IMR-90 (cell line): Measurements from ENCODE around the gene ZBTB8A. TPM values are rescaled to one million over a fixed set of nuclear protein-coding genes. Genes with fewer than 3 reads are reported as not detected.

Experiments used
- ATAC-seq: fragments of 200-7000 bp; cut with Tn5 transposase; 2 replicates; pipeline ENCODE4 v1.9.1; 2020; ENCODE audit warnings: low read depth, mild to moderate bottlenecking, moderate library complexity
- BruUV-seq: library from RNA; stranded (reverse); fragments of 400-500 nt; replicated peaks from 2 replicates; lab custom pipeline; 2021; lab: Mats Ljungman, UMichigan
- CTCF ChIA-PET: fragments of 300-600 bp; formaldehyde crosslinking; extraction: SDS; loops from one replicate; lab custom pipeline; 2021; ENCODE audit warnings: antibody characterized with exemption; lab: Yijun Ruan, JAX
- POLR2A ChIA-PET: fragments of 300-600 bp; sonication (Branson Sonifier 250); formaldehyde crosslinking; loops from one replicate; lab custom pipeline; 2022; ENCODE audit warnings: antibody characterized with exemption; ENCODE audit not compliant: unreplicated experiment; lab: Charles Lee
- DNase-seq: peaks from one replicate; pipeline ENCODE4 v3.0.0; 2013
- H2AFZ ChIP-seq: replicated peaks from 2 replicates; pipeline ENCODE3; 2013; ENCODE audit warnings: low read length, mild to moderate bottlenecking; ENCODE audit not compliant: poor library complexity
- H2AK5ac ChIP-seq: 2 replicates; pipeline ENCODE4 v1.6.1; 2013; ENCODE audit warnings: low read depth, low read length, inconsistent platforms
- H2AK9ac ChIP-seq: replicated peaks from 2 replicates; pipeline ENCODE3; 2013; ENCODE audit warnings: mild to moderate bottlenecking, low read depth, low read length, moderate library complexity; ENCODE audit not compliant: poor library complexity
- H2BK120ac ChIP-seq: 2 replicates; pipeline ENCODE4 v1.6.1; 2013; ENCODE audit warnings: low read depth, low read length, inconsistent platforms
- H2BK15ac ChIP-seq: 3 replicates; pipeline ENCODE4 v1.6.1; 2013; ENCODE audit warnings: low read depth, low read length, inconsistent platforms
- H2BK20ac ChIP-seq: 2 replicates; pipeline ENCODE4 v1.6.1; 2013; ENCODE audit warnings: low read depth, mild to moderate bottlenecking, inconsistent platforms, low read length, moderate library complexity
- H2BK5ac ChIP-seq: 2 replicates; pipeline ENCODE4 v1.6.1; 2013; ENCODE audit warnings: mild to moderate bottlenecking, low read depth, low read length, inconsistent platforms; ENCODE audit not compliant: poor library complexity, severe bottlenecking
- H3K14ac ChIP-seq: replicated peaks from 2 replicates; pipeline ENCODE4 v1.6.1; 2013; ENCODE audit warnings: low read depth, low read length, inconsistent platforms
- H3K18ac ChIP-seq: 2 replicates; pipeline ENCODE4 v1.6.1; 2013; ENCODE audit warnings: low read depth, low read length, control low read depth
- H3K23ac ChIP-seq: 2 replicates; pipeline ENCODE4 v1.6.1; 2013; ENCODE audit warnings: low read depth, low read length, inconsistent platforms
- H3K27ac ChIP-seq: 2 replicates; pipeline ENCODE4 v1.5.1; 2013; ENCODE audit warnings: mild to moderate bottlenecking, control low read depth, low read length; ENCODE audit not compliant: insufficient read depth
- H3K27me3 ChIP-seq: 2 replicates; pipeline ENCODE4 v1.6.1; 2013; ENCODE audit warnings: low read length; ENCODE audit not compliant: control insufficient read depth, insufficient read depth
- H3K36me3 ChIP-seq: 2 replicates; pipeline ENCODE4 v1.6.1; 2013; ENCODE audit warnings: low read length, mixed read lengths; ENCODE audit not compliant: control insufficient read depth, insufficient read depth
- H3K4ac ChIP-seq: 2 replicates; pipeline ENCODE4 v1.6.1; 2013; ENCODE audit warnings: low read depth, low read length, inconsistent platforms
- H3K4me1 ChIP-seq: 2 replicates; pipeline ENCODE4 v1.6.1; 2013; ENCODE audit warnings: low read length, mixed read lengths; ENCODE audit not compliant: control insufficient read depth, insufficient read depth
- H3K4me2 ChIP-seq: 2 replicates; pipeline ENCODE4 v1.6.1; 2013; ENCODE audit warnings: low read depth, mild to moderate bottlenecking, control low read depth, low read length, moderate library complexity
- H3K4me3 ChIP-seq: 2 replicates; pipeline ENCODE4 v1.5.1; 2013; ENCODE audit warnings: low read depth, mild to moderate bottlenecking, control low read depth, low read length, moderate library complexity; ENCODE audit not compliant: insufficient read depth
- H3K56ac ChIP-seq: 2 replicates; pipeline ENCODE4 v1.6.1; 2013; ENCODE audit warnings: low read length, inconsistent platforms; ENCODE audit not compliant: insufficient read depth; ENCODE audit errors: extremely low read depth
- H3K79me1 ChIP-seq, 2 experiments: 2 replicates each; pipeline ENCODE4 v1.6.1; 2013; ENCODE audit warnings: low read length in 2 of 2, inconsistent platforms in 1 of 2, low read depth in 1 of 2
- H3K9ac ChIP-seq: 2 replicates; pipeline ENCODE4 v1.6.1; 2013; ENCODE audit warnings: low read depth, low read length, control low read depth
- H3K9me1 ChIP-seq: 2 replicates; pipeline ENCODE4 v1.6.1; 2013; ENCODE audit warnings: low read length, inconsistent platforms; ENCODE audit not compliant: insufficient read depth
- H3K9me3 ChIP-seq: 2 replicates; pipeline ENCODE4 v1.6.1; 2013; ENCODE audit warnings: low read length; ENCODE audit not compliant: control insufficient read depth, insufficient read depth
- H4K20me1 ChIP-seq: 2 replicates; pipeline ENCODE4 v1.6.1; 2013; ENCODE audit warnings: low read length, inconsistent platforms; ENCODE audit not compliant: insufficient read depth
- H4K5ac ChIP-seq: 2 replicates; pipeline ENCODE4 v1.6.1; 2013; ENCODE audit warnings: mild to moderate bottlenecking, low read depth, low read length, control low read depth
- H4K8ac ChIP-seq, 2 experiments: 2 replicates each; pipeline ENCODE4 v1.6.1; 2013; ENCODE audit warnings: low read depth in 2 of 2, low read length in 2 of 2, control low read depth in 1 of 2, inconsistent platforms in 1 of 2
- H4K91ac ChIP-seq: 2 replicates; pipeline ENCODE4 v1.6.1; 2013; ENCODE audit warnings: low read depth, low read length, inconsistent platforms; ENCODE audit not compliant: insufficient read depth
- BHLHE40 ChIP-seq: fragments of 150-350 bp; IDR thresholded peaks from 2 replicates; pipeline ENCODE4 v1.6.1; 2016; ENCODE audit warnings: mild to moderate bottlenecking, low read depth, low read length
- CHD1 ChIP-seq: IDR thresholded peaks from 2 replicates; pipeline ENCODE4 v1.6.1; 2012; ENCODE audit warnings: low read depth, low read length, improper control_type of control experiment
- FOS ChIP-seq: fragments of 150-350 bp; IDR thresholded peaks from 2 replicates; pipeline ENCODE4 v1.6.1; 2016; ENCODE audit warnings: low read depth, low read length
- MAFK ChIP-seq: IDR thresholded peaks from 2 replicates; pipeline ENCODE4 v1.6.1; 2012; ENCODE audit warnings: low read depth, low read length, improper control_type of control experiment
- MAZ ChIP-seq: IDR thresholded peaks from 2 replicates; pipeline ENCODE4 v1.6.1; 2012; ENCODE audit warnings: low read depth, mild to moderate bottlenecking, low read length, improper control_type of control experiment, moderate library complexity, borderline replicate concordance
- MXI1 ChIP-seq: IDR thresholded peaks from 2 replicates; pipeline ENCODE4 v1.6.1; 2012; ENCODE audit warnings: low read depth, mild to moderate bottlenecking, low read length, moderate library complexity, borderline replicate concordance
- POLR2A ChIP-seq: IDR thresholded peaks from 2 replicates; pipeline ENCODE4 v1.6.1; 2012; ENCODE audit warnings: mild to moderate bottlenecking, low read depth, low read length
- RAD21 ChIP-seq: IDR thresholded peaks from 2 replicates; pipeline ENCODE4 v1.6.1; 2012; ENCODE audit warnings: low read length, improper control_type of control experiment
- SMC3 ChIP-seq: fragments of 150-350 bp; IDR thresholded peaks from 2 replicates; pipeline ENCODE4 v1.6.1; 2016; ENCODE audit warnings: low read depth, mild to moderate bottlenecking, antibody characterized with exemption, low read length, moderate library complexity
- WGBS, 2 experiments: methylation state at CpG; one replicate each; pipeline versions ENCODE4 v1.1.5 to v1.1.7; 2013; ENCODE audit warnings: missing lambda C conversion rate in 2 of 2; ENCODE audit not compliant: insufficient read length in 1 of 2; ENCODE audit errors: extremely low coverage in 2 of 2; 5-methylcytosine and 5-hydroxymethylcytosine counted together
- dilution Hi-C: fragments of 300-500 bp; cut with HindIII; formaldehyde crosslinking; loops from one replicate; pipeline ENCODE4 v1.14.3; 2018; ENCODE audit warnings: low sequenced_read_pairs; ENCODE audit not compliant: unreplicated experiment
- in situ Hi-C: fragments of 300-500 bp; cut with MboI; formaldehyde crosslinking; loops from 3 replicates; pipeline ENCODE4 v1.14.3; 2019; ENCODE audit warnings: low sequenced_read_pairs, inconsistent platforms, mixed read lengths
- intact Hi-C: fragments of 100-400 bp; cut with micrococcal nuclease; formaldehyde crosslinking; loops from 2 replicates; pipeline ENCODE4 v1.10.0; 2022
- polyA plus RNA-seq, 3 experiments: library from polyadenylated mRNA; depleted of rRNA; stranded (reverse); fragments of >200 nt; gene quantifications; 2 replicates each; pipeline ENCODE4 v1.2.3, GENCODE V29; 2012; ENCODE audit warnings: low replicate concordance in 1 of 3
- total RNA-seq: library from RNA; depleted of rRNA; stranded (reverse); fragments of >200 nt; gene quantifications from 2 replicates; pipeline ENCODE4 v1.2.3, GENCODE V29; 2012

ZBTB8A gene
- total and polyA plus RNA-seq, 2 of the 4 experiments (the other 2 are of a cell fraction), result 2.1 to 6.1 TPM

GRCh38 chr1:32549616-32550015, 10.4 kb downstream of the ZBTB8A start:
- no peak for DNase-seq
- H2BK5ac ChIP-seq, result no peak overlapping the region
- H3K4me2 ChIP-seq, result no peak overlapping the region
- H3K9me3 ChIP-seq, result no peaks in the 10 kb centered on the region
- H3K4me1 ChIP-seq, result no peaks in the 10 kb centered on the region
- H3K27ac ChIP-seq, result no peak overlapping the region
- H2BK120ac ChIP-seq, result no peak overlapping the region
- dilution Hi-C loops (no loop called here), in situ Hi-C loops (no loop called here), intact Hi-C loops (no loop called here)
- no peaks in the 10 kb centered on the region for H3K9me1 ChIP-seq
- H3K23ac ChIP-seq, result no peak overlapping the region
- ATAC-seq, result no peak
- H3K4me3 ChIP-seq, result no peak overlapping the region
- no peak overlapping the region for H3K14ac ChIP-seq
- H2AFZ ChIP-seq, result no peak overlapping the region
- WGBS, 2 experiments, result no CpG with 5 or more reads among the region's 3 CpGs
- H4K91ac ChIP-seq, result no peak overlapping the region
- ChIA-PET CTCF (no interaction called here), POLR2A (no interaction called here)
- H3K4ac ChIP-seq, result no peak overlapping the region
- H2AK5ac ChIP-seq, result no peak overlapping the region
- BruUV-seq, result no TSS peak
- H3K9ac ChIP-seq, result no peak overlapping the region
- H4K8ac ChIP-seq, result no peak overlapping the region
- no peak overlapping the region for H3K18ac ChIP-seq
- H2AK9ac ChIP-seq, result no peak overlapping the region
- no peaks in the 10 kb centered on the region for H3K27me3 ChIP-seq
- TF ChIP-seq MXI1 (no peak), FOS (no peak), POLR2A (no peak), MAFK (no peak), MAZ (no peak), RAD21 (no peak), BHLHE40 (no peak), CHD1 (no peak), SMC3 (no peak)
- no peak overlapping the region for H2BK15ac ChIP-seq
- no peak overlapping the region for H3K56ac ChIP-seq
- no peaks in the 10 kb centered on the region for H4K20me1 ChIP-seq
- no peaks in the 10 kb centered on the region for H3K36me3 ChIP-seq
- H2BK20ac ChIP-seq, result no peak overlapping the region
- H3K79me1 ChIP-seq, result peaks cover 21 to 33% of the 10 kb centered on the region in 2 experiments; a peak in 3 of 4 replicates
- no peak overlapping the region for H4K5ac ChIP-seq
